PC-3 (cell line): ENCODE results near the gene RNF126. TPM values are rescaled to one million over a fixed set of nuclear protein-coding genes. Genes with fewer than 3 reads are reported as not detected.
A peak's percentile ranks its signal among the peaks of the same experiment; 100 is the strongest.
"Not testable (repeated sequence)": the region's sequence is repeated elsewhere in the genome, so short reads cannot be mapped to it uniquely, and the experiment has no call there.

Experiments used
- ATAC-seq: fragments of 200-7000 bp; cut with Tn5 transposase; 2 replicates; pipeline ENCODE4 v1.9.1; 2020; ENCODE audit warnings: mild to moderate bottlenecking, moderate library complexity
- BruUV-seq: library from RNA; stranded (reverse); fragments of 400-500 nt; replicated peaks from 2 replicates; lab custom pipeline; 2021; lab: Mats Ljungman, UMichigan
- CTCF ChIA-PET: fragments of 300-600 bp; sonication (Branson Sonifier 250); formaldehyde crosslinking; loops from one replicate; lab custom pipeline; 2022; ENCODE audit warnings: antibody characterized with exemption; lab: Charles Lee
- POLR2A ChIA-PET: fragments of 300-600 bp; sonication (Branson Sonifier 250); formaldehyde crosslinking; loops from one replicate; lab custom pipeline; 2022; ENCODE audit warnings: antibody characterized with exemption; ENCODE audit not compliant: unreplicated experiment; lab: Charles Lee
- DNase-seq: peaks from one replicate; pipeline ENCODE4 v3.0.0-alpha.2; 2015
- H2AFZ ChIP-seq: fragments of 300-600 bp; sonication (generic); 2 replicates; pipeline ENCODE4 v1.6.0; 2016; ENCODE audit warnings: antibody characterized with exemption, low read length
- H3F3A ChIP-seq: fragments of 300-600 bp; sonication (generic); one replicate; pipeline ENCODE4 v1.6.0; 2017; ENCODE audit warnings: antibody characterized with exemption, low read length, control low read depth, mild to moderate bottlenecking; ENCODE audit not compliant: unreplicated experiment
- H3K27ac ChIP-seq: fragments of 300-600 bp; sonication (generic); 2 replicates; pipeline ENCODE4 v1.5.1; 2016; ENCODE audit warnings: mild to moderate bottlenecking, low read length
- H3K27me3 ChIP-seq: fragments of 300-600 bp; sonication (generic); 2 replicates; pipeline ENCODE4 v1.6.1; 2016; ENCODE audit warnings: low read length, mixed read lengths
- H3K36me3 ChIP-seq: fragments of 300-600 bp; sonication (generic); 2 replicates; pipeline ENCODE4 v1.6.1; 2016; ENCODE audit warnings: low read depth, mixed run types, low read length, mixed read lengths
- H3K4me1 ChIP-seq: fragments of 300-600 bp; sonication (generic); 2 replicates; pipeline ENCODE4 v1.5.1; 2016; ENCODE audit warnings: low read length; ENCODE audit not compliant: insufficient read depth
- H3K4me2 ChIP-seq: fragments of 300-600 bp; sonication (generic); 2 replicates; pipeline ENCODE4 v1.6.0; 2016; ENCODE audit warnings: low read length
- H3K4me3 ChIP-seq: fragments of 300-600 bp; sonication (generic); 2 replicates; pipeline ENCODE4 v1.5.1; 2016; ENCODE audit warnings: mild to moderate bottlenecking, low read length, mixed read lengths
- H3K79me2 ChIP-seq: fragments of 300-600 bp; sonication (generic); 2 replicates; pipeline ENCODE4 v1.6.1; 2017; ENCODE audit warnings: low read length, mixed read lengths
- H3K9ac ChIP-seq: fragments of 300-600 bp; sonication (generic); 2 replicates; pipeline ENCODE4 v1.6.0; 2016; ENCODE audit warnings: mild to moderate bottlenecking, low read length
- H3K9me2 ChIP-seq: fragments of 300-600 bp; sonication (generic); replicated peaks from 2 replicates; pipeline ENCODE4 v1.6.1; 2016; ENCODE audit warnings: mixed run types, low read length, mixed read lengths
- H3K9me3 ChIP-seq: fragments of 300-600 bp; sonication (generic); 2 replicates; pipeline ENCODE4 v1.6.1; 2016; ENCODE audit warnings: low read length, mixed read lengths
- H4K20me1 ChIP-seq: fragments of 300-600 bp; sonication (generic); 2 replicates; pipeline ENCODE4 v1.6.1; 2016; ENCODE audit warnings: low read length, mixed read lengths
- EZH2 ChIP-seq: fragments of 300-600 bp; sonication (generic); IDR thresholded peaks from one replicate; pipeline ENCODE4 v1.6.1; 2017; ENCODE audit warnings: antibody characterized with exemption, mild to moderate bottlenecking, low read length; ENCODE audit not compliant: unreplicated experiment
- EZH2phosphoT487 ChIP-seq: fragments of 300-600 bp; sonication (generic); IDR thresholded peaks from 2 replicates; pipeline ENCODE4 v1.6.1; 2018; ENCODE audit warnings: mild to moderate bottlenecking, antibody characterized with exemption, low read length, borderline replicate concordance
- intact Hi-C: fragments of 100-400 bp; cut with micrococcal nuclease; formaldehyde crosslinking; loops from 2 replicates; pipeline ENCODE4 v1.9.0; 2023
- total RNA-seq: library from RNA; depleted of rRNA; stranded (reverse); fragments of >200 nt; gene quantifications from 2 replicates; pipeline ENCODE4 v1.2.3, GENCODE V29; 2014
- TF ChIP-seq, protein P1 (sequence below): fragments of 300-600 bp; sonication (generic); conservative IDR thresholded peaks from 2 replicates; pipeline ENCODE4 v1.5.1; 2017; ENCODE audit warnings: antibody characterized with exemption, low read depth, mild to moderate bottlenecking, low read length

The RNF126 gene
- total RNA-seq, 1 experiment from 2014 or later = 86.4 TPM

DNA sequence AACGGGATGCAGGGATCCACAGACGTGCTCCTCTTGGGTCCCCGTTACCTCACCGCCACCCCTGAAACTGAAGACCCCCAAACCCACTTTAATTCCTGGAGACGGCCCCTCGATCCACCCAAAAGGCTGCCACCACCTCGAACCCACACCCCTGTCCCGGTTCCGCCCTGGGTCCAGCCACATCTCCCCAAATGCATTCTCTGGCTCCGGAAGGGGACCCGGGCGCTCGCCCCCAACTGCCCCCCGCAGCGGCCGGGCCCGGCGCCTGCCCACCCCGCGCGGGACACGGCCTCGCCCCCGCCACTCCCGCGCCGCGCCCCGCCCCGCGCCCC lies 13.0 kb upstream of the RNF126 start:
- TF ChIP-seq EZH2phosphoT487 (no peak), EZH2 (no peak)
- TF ChIP-seq, protein P1, sequence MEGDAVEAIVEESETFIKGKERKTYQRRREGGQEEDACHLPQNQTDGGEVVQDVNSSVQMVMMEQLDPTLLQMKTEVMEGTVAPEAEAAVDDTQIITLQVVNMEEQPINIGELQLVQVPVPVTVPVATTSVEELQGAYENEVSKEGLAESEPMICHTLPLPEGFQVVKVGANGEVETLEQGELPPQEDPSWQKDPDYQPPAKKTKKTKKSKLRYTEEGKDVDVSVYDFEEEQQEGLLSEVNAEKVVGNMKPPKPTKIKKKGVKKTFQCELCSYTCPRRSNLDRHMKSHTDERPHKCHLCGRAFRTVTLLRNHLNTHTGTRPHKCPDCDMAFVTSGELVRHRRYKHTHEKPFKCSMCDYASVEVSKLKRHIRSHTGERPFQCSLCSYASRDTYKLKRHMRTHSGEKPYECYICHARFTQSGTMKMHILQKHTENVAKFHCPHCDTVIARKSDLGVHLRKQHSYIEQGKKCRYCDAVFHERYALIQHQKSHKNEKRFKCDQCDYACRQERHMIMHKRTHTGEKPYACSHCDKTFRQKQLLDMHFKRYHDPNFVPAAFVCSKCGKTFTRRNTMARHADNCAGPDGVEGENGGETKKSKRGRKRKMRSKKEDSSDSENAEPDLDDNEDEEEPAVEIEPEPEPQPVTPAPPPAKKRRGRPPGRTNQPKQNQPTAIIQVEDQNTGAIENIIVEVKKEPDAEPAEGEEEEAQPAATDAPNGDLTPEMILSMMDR = no peak
- no peak for ATAC-seq
- 0 out of 2 replicates have a peak overlapping the region, but pooled peaks have one; percentile 9 for H2AFZ ChIP-seq

DNA sequence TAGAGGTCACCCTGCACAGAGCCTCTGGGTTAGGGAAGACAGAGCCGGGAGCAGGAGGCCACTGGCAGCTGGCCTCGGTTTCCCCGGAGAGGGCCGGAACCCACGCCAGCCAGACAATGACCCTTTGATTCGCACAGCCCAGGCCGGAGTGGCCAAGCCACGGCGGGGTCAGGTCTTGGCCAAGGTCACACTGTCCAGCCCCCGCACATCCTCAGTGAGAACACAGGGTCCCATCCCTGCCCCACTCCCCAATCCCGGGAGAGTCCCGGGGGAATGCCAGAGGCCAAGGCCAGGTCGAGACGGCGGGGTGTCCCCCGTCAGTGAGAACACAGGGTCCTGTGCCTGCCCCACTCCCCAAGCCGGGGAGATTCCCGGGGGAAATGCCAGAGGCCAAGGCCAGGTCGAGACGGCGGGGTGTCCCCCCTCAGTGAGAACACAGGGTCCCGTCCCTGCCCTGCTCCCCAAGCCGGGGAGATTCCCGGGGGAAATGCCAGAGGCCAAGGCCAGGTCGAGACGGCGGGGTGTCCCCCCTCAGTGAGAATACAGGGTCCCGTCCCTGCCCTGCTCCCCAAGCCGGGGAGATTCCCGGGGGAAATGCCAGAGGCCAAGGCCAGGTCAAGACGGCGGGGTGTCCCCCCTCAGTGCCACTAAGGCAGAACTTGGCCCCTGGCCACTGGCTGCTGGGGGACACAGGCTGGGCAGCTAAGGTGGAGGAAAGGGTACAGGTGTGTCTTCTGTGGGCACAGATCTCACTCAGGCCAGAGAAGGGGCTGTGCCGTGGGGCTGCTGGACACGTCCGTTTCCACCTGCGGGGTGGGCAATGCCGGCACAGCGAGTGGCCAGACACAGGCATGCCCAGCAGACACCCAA lies 11.5 kb upstream of the RNF126 start:
- no peaks in the 10 kb centered on the region for H3K27me3 ChIP-seq
- H3K79me2 ChIP-seq = peaks cover 24% of the 10 kb centered on the region
- no peak overlapping the region for H3K4me3 ChIP-seq
- H3K9ac ChIP-seq = no peak overlapping the region
- no peak overlapping the region for H2AFZ ChIP-seq
- H3K4me1 ChIP-seq = peaks cover 19% of the 10 kb centered on the region
- ATAC-seq (no peak), DNase-seq (no peak)
- intact Hi-C loops = loop anchor here (5.0 kb wide), 2 partner anchors 38 to 78 kb away; partner anchors contain the start of gene MISP
- no peak overlapping the region for H3K27ac ChIP-seq
- ChIA-PET CTCF (no interaction called here), POLR2A (no interaction called here)
- H3K9me3 ChIP-seq = no peaks in the 10 kb centered on the region
- no peaks in the 10 kb centered on the region for H3F3A ChIP-seq
- no peaks in the 10 kb centered on the region for H3K9me2 ChIP-seq
- no peak overlapping the region for H3K4me2 ChIP-seq
- BruUV-seq = no TSS peak
- no peaks in the 10 kb centered on the region for H3K36me3 ChIP-seq
- TF ChIP-seq, protein P1 = no peak
- TF ChIP-seq EZH2 (no peak), EZH2phosphoT487 (no peak)
- no peaks in the 10 kb centered on the region for H4K20me1 ChIP-seq

More for the DNA sequence above, 13.0 kb upstream of the RNF126 start:
- Histone ChIP-seq H3K4me2 (peak overlapping the region; percentile 77), H3K36me3 (no peaks in the 10 kb centered on the region), H3K9me3 (no peaks in the 10 kb centered on the region), H3F3A (no peaks in the 10 kb centered on the region), H3K4me3 (peak overlapping the region; percentile 50; the same call in 1 of the 2 replicates), H3K27ac (no peak overlapping the region), H3K27me3 (no peaks in the 10 kb centered on the region), H3K4me1 (peaks cover 21% of the 10 kb centered on the region), H3K9me2 (no peaks in the 10 kb centered on the region), H3K79me2 (peaks cover 26% of the 10 kb centered on the region), H4K20me1 (no peaks in the 10 kb centered on the region), H3K9ac (no peak overlapping the region)
- CTCF ChIA-PET = no interaction called here
- no TSS peak for BruUV-seq
- intact Hi-C loops = loop anchor here (5.0 kb wide), 2 partner anchors 36 to 76 kb away; partner anchors contain the start of gene MISP
- no peak for DNase-seq
- POLR2A ChIA-PET = interaction anchor here (0.7 kb wide), 1 partner anchor 101 kb away, joined by 4 read pairs; no protein-coding TSS in a partner anchor

DNA sequence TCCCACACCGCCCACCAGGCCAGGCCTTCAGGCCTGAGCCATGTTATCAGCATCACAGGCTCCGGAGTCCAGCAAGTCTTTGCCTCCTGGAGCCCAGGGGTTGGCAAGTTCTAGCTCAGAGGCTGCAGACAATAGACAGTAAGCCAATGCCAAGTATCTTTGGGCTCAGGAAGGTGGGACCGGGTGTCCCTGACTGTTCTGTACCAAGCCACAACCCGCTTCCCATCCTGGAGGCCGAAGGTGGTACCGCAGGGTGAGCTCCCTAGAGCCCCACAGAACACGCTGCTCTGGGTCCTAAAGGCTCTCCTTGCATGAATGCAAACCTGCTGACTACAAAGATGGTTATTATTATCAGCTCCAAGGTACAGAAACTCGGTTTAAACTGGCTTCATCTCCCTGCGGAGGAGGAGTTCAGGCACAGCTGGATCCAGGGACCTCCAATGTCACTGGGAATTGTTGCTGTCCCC lies 7.6 kb upstream of the RNF126 start:
- Histone ChIP-seq H3K9ac (no peak overlapping the region), H3K4me3 (no peak overlapping the region), H3K27me3 (no peaks in the 10 kb centered on the region), H3K9me3 (no peaks in the 10 kb centered on the region), H3K79me2 (no peaks in the 10 kb centered on the region), H2AFZ (no peak overlapping the region), H3K9me2 (no peaks in the 10 kb centered on the region), H3K27ac (no peak overlapping the region), H4K20me1 (no peaks in the 10 kb centered on the region), H3K4me1 (no peaks in the 10 kb centered on the region), H3F3A (no peaks in the 10 kb centered on the region), H3K36me3 (no peaks in the 10 kb centered on the region), H3K4me2 (no peak overlapping the region)
- no TSS peak for BruUV-seq
- POLR2A ChIA-PET = no interaction called here
- CTCF ChIA-PET = no interaction called here
- TF ChIP-seq EZH2 (no peak), EZH2phosphoT487 (no peak)
- TF ChIP-seq, protein P1 = no peak
- intact Hi-C loops = no loop called here
- ATAC-seq (no peak), DNase-seq (no peak)

DNA sequence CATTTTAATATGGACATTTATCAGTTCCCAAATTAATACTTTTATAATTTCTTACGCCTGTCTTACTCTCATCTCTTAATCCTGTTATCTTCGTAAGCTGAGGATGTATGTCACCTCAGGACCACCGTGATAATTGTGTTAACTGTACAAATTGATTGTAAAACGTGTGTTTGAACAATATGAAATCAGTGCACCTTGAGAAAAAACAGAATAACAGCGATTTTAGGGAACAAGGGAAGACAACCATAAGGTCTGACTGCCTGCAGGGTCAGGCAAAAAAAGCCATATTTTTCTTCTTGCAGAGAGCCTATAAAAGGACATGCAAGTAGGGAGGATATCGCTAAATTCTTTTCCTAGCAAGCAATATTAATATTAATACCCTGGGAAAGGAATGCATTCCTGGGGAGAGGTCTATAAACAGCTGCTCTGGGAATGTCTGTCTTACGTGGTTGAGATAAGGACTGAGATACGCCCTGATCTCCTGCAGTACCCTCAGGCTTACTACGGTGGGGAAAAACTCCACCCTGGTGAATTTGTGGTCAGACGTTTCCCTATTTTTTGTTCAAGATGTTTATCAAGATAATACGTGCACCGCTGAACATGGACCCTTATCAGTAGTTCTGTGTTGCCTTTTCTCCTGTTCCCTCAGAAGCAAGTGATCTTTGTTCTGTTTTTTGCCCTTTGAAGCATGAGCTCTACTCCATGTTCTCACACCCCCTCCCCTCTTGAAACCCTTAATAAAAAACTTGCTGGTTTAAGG lies 5.8 kb upstream of the RNF126 start:
- H3K9me3 ChIP-seq, H3F3A ChIP-seq, intact Hi-C loops, ATAC-seq, DNase-seq, POLR2A ChIA-PET, H3K4me3 ChIP-seq, H3K4me1 ChIP-seq, H2AFZ ChIP-seq, H4K20me1 ChIP-seq, H3K36me3 ChIP-seq, H3K27ac ChIP-seq, CTCF ChIA-PET, H3K79me2 ChIP-seq, BruUV-seq, H3K9me2 ChIP-seq, H3K27me3 ChIP-seq, H3K9ac ChIP-seq, H3K4me2 ChIP-seq: not testable (repeated sequence)
